ENCODE data around the gene IGFBPL1. TPM values are rescaled to one million over a fixed set of nuclear protein-coding genes. Genes with fewer than 3 reads are reported as not detected.

Gene IGFBPL1, protein sequence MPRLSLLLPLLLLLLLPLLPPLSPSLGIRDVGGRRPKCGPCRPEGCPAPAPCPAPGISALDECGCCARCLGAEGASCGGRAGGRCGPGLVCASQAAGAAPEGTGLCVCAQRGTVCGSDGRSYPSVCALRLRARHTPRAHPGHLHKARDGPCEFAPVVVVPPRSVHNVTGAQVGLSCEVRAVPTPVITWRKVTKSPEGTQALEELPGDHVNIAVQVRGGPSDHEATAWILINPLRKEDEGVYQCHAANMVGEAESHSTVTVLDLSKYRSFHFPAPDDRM
- 2.1 to 2.9 TPM (median 2.4 TPM) in 5 replicates for total RNA-seq (2022; extraction: Qiagen RNA extraction)

DNA sequence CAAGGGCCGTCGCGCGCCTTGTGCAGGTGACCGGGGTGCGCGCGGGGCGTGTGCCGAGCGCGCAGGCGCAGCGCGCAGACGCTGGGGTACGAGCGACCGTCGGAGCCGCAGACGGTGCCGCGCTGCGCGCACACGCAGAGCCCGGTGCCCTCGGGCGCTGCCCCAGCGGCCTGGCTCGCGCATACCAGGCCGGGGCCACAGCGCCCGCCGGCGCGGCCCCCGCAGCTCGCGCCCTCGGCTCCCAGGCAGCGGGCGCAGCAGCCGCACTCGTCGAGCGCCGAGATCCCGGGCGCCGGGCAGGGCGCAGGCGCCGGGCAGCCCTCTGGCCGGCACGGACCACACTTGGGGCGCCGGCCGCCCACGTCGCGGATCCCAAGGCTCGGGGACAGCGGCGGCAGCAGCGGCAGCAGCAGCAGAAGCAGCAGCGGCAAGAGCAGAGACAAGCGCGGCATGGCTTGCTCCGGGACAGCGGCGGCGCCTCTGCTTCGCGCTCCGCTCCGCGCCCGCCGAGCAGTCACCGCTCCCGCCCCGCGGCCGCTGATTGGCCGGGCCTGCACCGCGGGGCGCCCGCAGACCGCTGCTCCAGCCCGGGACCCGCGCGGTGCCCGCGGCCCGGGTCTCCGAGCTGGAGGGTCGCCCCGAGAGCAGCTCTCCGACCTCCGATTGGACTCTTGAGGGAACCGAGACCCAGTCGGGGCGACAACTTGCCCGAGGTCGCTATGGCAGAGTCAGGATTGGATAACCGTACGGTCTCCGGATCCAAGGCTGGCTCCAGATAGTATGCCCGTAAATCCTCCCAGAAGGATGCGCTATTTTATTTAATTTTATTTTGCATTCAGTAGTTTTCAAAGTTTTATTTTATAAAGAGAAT lies at the start of gene IGFBPL1:
Gene IGFBPL1 (minus strand): TSS at position 482 of the 871 bp plus-strand sequence. CDS start 30 bp downstream, at position 452.

DNA sequence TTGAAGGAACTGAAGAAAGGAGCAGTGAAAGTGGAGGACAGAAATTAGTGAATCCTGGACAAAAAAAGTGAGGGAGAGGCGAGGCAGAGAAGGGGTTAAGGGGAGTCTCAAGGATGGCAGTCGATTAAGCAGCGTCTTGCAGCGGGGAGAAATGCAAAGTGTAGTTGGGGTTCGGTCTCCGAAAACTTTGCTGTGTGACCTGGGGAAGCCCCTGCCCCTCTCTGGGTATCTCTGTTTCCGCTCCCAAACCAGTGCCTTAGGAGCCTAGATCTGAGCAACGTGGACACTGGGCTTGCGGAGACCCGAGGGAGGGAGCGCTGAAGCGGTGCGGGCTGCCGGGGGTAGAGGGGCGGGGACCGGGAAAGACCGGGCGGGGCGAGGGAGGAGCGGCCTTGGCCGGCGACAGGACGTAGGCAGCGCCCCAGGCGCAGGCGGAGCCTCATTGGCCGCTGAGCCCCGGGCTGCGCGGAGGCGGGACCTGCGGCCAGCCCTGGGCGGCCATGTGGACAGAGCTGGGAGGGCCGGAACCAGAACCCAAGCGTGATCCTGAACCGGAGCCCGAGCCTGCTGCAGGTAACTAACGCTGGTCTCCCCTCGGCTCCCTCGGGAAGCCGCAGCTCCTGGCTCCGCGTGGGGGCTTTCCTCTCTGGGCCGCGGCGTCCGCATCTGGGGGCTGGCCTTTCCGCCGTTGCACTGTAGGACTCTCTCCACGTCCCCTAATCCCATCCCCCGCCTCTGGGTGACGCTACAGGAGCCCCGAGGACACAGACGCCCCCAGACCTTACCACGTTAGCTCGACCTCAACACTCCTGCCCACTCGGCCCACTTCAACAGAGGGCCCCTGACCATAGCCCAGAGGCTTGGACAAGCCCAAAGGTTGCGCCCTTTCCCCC lies 31.8 kb downstream of the IGFBPL1 start, which contains the start of gene ALDH1B1:
Gene ALDH1B1 (plus strand): TSS at position 468 of the 893 bp plus-strand sequence. CDS start 3,047 bp downstream, outside the sequence.

Other genes starting within 250 kb of the IGFBPL1 start
- gene ALDH1B1, start 31.8 kb downstream of the IGFBPL1 start, total RNA-seq (2022; extraction: Qiagen RNA extraction) = 44.3 to 62.0 TPM (median 46.2 TPM) in 5 replicates
- 8.1 to 12.4 TPM (median 9.1 TPM) in 5 replicates for gene ANKRD18A, start 196.1 kb upstream of the IGFBPL1 start, total RNA-seq (2022; extraction: Qiagen RNA extraction)

Data from A549 treated with Hydrocortisone at 1 μM for 4 hours (cell line).